ENCODE data around the gene COX5B.

- TF ChIP-seq RORB (CRISPR knock-in tag; IDR thresholded peaks at IDR 0.05) (no peak), CTCF (IDR thresholded peaks at IDR 0.05) (no peak), USF2 (CRISPR knock-in tag; IDR thresholded peaks at IDR 0.05) (no peak), IRF2 (CRISPR knock-in tag; IDR thresholded peaks at IDR 0.05; ENCODE audit: borderline replicate concordance, low read depth) (no peak)
These were observed 27.5 kb downstream of the COX5B start for GRCh38 chr2:97673182-97673914.

Measured in WTC11 (cell line).